ENCODE measurements around the gene ACTR1B.
"Not testable (repeated sequence)": the region's sequence is repeated elsewhere in the genome, so short reads cannot be mapped to it uniquely, and the experiment has no call there.

Gene ACTR1B

GRCh38 chr2:97645112-97645694, 18.6 kb downstream of the ACTR1B start:
- ATAC-seq = peak; percentile 56
- no peak for TF ChIP-seq ZFP30 (CRISPR knock-in tag; IDR thresholded peaks at IDR 0.05)
- TF ChIP-seq CSDC2 (CRISPR knock-in tag; IDR thresholded peaks at IDR 0.05) = 0 out of 2 replicates have a peak, but pooled peaks have one; percentile 35

- ATAC-seq = no peak
Observed at GRCh38 chr2:97644023-97644717, 19.7 kb downstream of the ACTR1B start.

GRCh38 chr2:97626049-97626430, 37.8 kb downstream of the ACTR1B start:
- ATAC-seq = not testable (repeated sequence)

More at GRCh38 chr2:97644023-97644717, 19.7 kb downstream of the ACTR1B start:
- TF ChIP-seq ZFP30 (CRISPR knock-in tag; IDR thresholded peaks at IDR 0.05) = no peak
- TF ChIP-seq, protein P1, sequence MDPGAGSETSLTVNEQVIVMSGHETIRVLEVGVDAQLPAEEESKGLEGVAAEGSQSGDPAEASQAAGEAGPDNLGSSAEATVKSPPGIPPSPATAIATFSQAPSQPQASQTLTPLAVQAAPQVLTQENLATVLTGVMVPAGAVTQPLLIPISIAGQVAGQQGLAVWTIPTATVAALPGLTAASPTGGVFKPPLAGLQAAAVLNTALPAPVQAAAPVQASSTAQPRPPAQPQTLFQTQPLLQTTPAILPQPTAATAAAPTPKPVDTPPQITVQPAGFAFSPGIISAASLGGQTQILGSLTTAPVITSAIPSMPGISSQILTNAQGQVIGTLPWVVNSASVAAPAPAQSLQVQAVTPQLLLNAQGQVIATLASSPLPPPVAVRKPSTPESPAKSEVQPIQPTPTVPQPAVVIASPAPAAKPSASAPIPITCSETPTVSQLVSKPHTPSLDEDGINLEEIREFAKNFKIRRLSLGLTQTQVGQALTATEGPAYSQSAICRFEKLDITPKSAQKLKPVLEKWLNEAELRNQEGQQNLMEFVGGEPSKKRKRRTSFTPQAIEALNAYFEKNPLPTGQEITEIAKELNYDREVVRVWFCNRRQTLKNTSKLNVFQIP (CRISPR knock-in tag; IDR thresholded peaks at IDR 0.05; ENCODE audit: borderline replicate concordance, low read depth) = no peak
- no peak for TF ChIP-seq ZC3H10 (CRISPR knock-in tag; IDR thresholded peaks at IDR 0.05)
- TF ChIP-seq ARNTL (CRISPR knock-in tag; IDR thresholded peaks at IDR 0.05; ENCODE audit: borderline replicate concordance, low read depth) = no peak
- TF ChIP-seq, protein P2, sequence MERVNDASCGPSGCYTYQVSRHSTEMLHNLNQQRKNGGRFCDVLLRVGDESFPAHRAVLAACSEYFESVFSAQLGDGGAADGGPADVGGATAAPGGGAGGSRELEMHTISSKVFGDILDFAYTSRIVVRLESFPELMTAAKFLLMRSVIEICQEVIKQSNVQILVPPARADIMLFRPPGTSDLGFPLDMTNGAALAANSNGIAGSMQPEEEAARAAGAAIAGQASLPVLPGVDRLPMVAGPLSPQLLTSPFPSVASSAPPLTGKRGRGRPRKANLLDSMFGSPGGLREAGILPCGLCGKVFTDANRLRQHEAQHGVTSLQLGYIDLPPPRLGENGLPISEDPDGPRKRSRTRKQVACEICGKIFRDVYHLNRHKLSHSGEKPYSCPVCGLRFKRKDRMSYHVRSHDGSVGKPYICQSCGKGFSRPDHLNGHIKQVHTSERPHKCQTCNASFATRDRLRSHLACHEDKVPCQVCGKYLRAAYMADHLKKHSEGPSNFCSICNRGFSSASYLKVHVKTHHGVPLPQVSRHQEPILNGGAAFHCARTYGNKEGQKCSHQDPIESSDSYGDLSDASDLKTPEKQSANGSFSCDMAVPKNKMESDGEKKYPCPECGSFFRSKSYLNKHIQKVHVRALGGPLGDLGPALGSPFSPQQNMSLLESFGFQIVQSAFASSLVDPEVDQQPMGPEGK (CRISPR knock-in tag; IDR thresholded peaks at IDR 0.05; ENCODE audit: borderline replicate concordance) = no peak
- no peak for TF ChIP-seq PPARA (CRISPR knock-in tag; IDR thresholded peaks at IDR 0.05; ENCODE audit: borderline replicate concordance)
- no peak for TF ChIP-seq OSR1 (CRISPR knock-in tag; IDR thresholded peaks at IDR 0.05)
- TF ChIP-seq ZNF8 (CRISPR knock-in tag; IDR thresholded peaks at IDR 0.05) = no peak
- no peak for TF ChIP-seq TSHZ2 (CRISPR knock-in tag; IDR thresholded peaks at IDR 0.05)
- no peak for TF ChIP-seq RARB (CRISPR knock-in tag; IDR thresholded peaks at IDR 0.05)
- no peak for TF ChIP-seq BACH2 (CRISPR knock-in tag; IDR thresholded peaks at IDR 0.05; ENCODE audit: borderline replicate concordance)
- no peak for TF ChIP-seq ZNF565 (CRISPR knock-in tag; conservative IDR thresholded peaks at IDR 0.05; ENCODE audit: low read depth)
- TF ChIP-seq ZFP3 (CRISPR knock-in tag; IDR thresholded peaks at IDR 0.05) = no peak
- TF ChIP-seq CSRNP3 (CRISPR knock-in tag; IDR thresholded peaks at IDR 0.05) = no peak
- no peak for TF ChIP-seq ISL1 (CRISPR knock-in tag; IDR thresholded peaks at IDR 0.05)

GRCh38 chr2:97625354-97626048, 38.3 kb downstream of the ACTR1B start:
- not testable (repeated sequence) for ATAC-seq

DNA sequence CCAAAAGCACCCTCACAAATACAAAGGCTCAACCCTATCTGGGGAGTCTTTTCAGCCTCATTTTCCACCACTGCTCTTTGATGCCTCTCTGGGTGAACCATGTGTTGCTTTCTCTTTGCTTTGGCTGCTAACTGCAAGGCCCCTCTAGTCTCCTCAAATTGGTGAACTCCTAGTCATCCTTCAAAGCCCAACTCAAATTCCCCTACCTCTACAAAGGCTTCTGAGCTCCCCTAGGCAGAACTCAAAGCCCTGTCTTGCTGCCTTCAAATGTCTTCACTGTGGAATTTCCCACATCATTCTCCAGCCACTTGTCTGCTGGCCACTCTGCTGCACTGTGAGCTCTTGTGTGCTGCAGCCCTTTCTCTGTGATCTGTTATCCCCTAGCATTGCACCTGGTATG, 40.9 kb downstream of the ACTR1B start:
- TF ChIP-seq ZFP3 (CRISPR knock-in tag; IDR thresholded peaks at IDR 0.05) = peak; percentile 87

GRCh38 chr2:97620492-97620891, 43.4 kb downstream of the ACTR1B start:
- ATAC-seq = not testable (repeated sequence)

More for the DNA sequence above, 40.9 kb downstream of the ACTR1B start:
- not testable (repeated sequence) for ATAC-seq

DNA sequence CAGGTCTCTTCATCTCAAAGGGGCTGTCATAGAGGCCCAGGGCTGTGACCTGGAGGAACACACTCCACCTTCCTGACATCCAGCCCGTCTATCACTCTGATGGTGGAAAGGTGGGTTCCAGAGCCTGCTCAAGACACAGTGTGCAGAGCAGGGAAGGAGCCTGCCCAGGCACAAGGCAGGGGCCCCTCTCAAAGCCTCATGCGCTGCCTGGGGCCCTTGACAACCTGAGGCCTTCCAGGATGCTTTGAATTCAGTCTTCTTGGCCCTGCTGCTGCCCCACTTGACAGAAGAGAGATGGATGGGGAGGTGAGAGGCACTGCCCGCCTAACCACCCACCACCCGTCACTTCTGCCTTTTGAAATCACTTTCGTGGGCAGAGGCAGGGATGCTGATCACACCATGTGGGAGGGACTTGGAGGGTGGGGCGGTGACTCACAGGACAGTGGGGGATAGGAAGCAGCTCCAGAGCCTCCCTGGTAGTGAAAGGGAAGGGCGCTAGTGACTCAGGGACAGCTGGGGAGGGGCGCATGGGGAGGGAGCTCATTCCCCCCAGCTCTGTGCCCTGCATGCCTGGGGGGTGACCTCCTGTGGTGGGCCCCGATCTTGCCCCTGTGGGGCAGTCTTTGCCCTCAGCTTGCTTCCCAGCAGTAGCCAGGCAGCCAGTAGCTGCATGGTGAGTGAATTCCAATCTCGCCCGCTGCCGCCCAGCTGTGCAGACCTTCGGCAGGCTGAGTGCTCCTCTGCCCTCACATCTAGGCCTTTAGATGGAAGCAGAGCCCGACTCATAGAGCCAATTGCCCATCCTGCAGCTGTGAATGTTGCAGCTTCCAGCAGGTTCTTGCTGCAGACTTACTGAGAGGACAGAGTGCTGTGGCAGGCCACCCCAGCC, 44.7 kb downstream of the ACTR1B start:
- peak; percentile 82 for ATAC-seq
